ENCODE data around the gene EHMT2.
A peak's percentile ranks its signal among the peaks of the same experiment; 100 is the strongest.
"Not testable (repeated sequence)": the region's sequence is repeated elsewhere in the genome, so short reads cannot be mapped to it uniquely, and the experiment has no call there.

The EHMT2 gene

GRCh38 chr6:31897612-31898382 is at the start of gene EHMT2:
Gene EHMT2 (minus strand): TSS chr6:31897698. CDS start chr6:31897677, 21 bp downstream.
- FAIRE-seq, result no peak

GRCh38 chr6:31947070-31947675 is 49.7 kb upstream of the EHMT2 start:
- no peak for FAIRE-seq

GRCh38 chr6:31946370-31946885 is 48.9 kb upstream of the EHMT2 start:
- FAIRE-seq, result no peak

GRCh38 chr6:31945507-31946369 is 48.2 kb upstream of the EHMT2 start, which contains the start of gene CFB:
Gene CFB (plus strand): TSS chr6:31946095. CDS start chr6:31946222, 127 bp downstream.
- FAIRE-seq, result no peak

- no peak for FAIRE-seq
Observed at GRCh38 chr6:31945154-31945506, 47.6 kb upstream of the EHMT2 start.

GRCh38 chr6:31943742-31944141 is 46.2 kb upstream of the EHMT2 start:
- no peak for FAIRE-seq

- no peak for FAIRE-seq
Observed at GRCh38 chr6:31940256-31940664, 42.8 kb upstream of the EHMT2 start.

- no peak for FAIRE-seq
Observed at GRCh38 chr6:31935823-31936222, 38.3 kb upstream of the EHMT2 start.

- FAIRE-seq, result no peak
Observed at GRCh38 chr6:31935021-31935420, 37.5 kb upstream of the EHMT2 start.

- FAIRE-seq, result no peak
Observed at GRCh38 chr6:31933537-31933936, 36.0 kb upstream of the EHMT2 start.

GRCh38 chr6:31932137-31932536 is 34.6 kb upstream of the EHMT2 start:
- not testable (repeated sequence) for FAIRE-seq

- FAIRE-seq, result no peak
Observed at GRCh38 chr6:31930962-31931361, 33.5 kb upstream of the EHMT2 start.

- FAIRE-seq, result no peak
Observed at GRCh38 chr6:31928672-31928939, 31.1 kb upstream of the EHMT2 start.

GRCh38 chr6:31927863-31928671 is 30.6 kb upstream of the EHMT2 start:
- no peak for FAIRE-seq

- no peak for FAIRE-seq
Observed at GRCh38 chr6:31927242-31927862, 29.9 kb upstream of the EHMT2 start, which contains the start of gene C2. Gene C2 (plus strand): TSS chr6:31927717. CDS start chr6:31927753, 36 bp downstream.

GRCh38 chr6:31922942-31923341 is 25.4 kb upstream of the EHMT2 start:
- peak; percentile 48 for FAIRE-seq

GRCh38 chr6:31920811-31921210 is 23.3 kb upstream of the EHMT2 start:
- no peak for FAIRE-seq

- no peak for FAIRE-seq
Observed at GRCh38 chr6:31919624-31920303, 22.3 kb upstream of the EHMT2 start.

GRCh38 chr6:31918069-31918720 is 20.7 kb upstream of the EHMT2 start:
- FAIRE-seq, result no peak

- no peak for FAIRE-seq
Observed at GRCh38 chr6:31915756-31916155, 18.3 kb upstream of the EHMT2 start.

- FAIRE-seq, result no peak
Observed at GRCh38 chr6:31915351-31915750, 17.9 kb upstream of the EHMT2 start.
